Measurements from ENCODE around the gene KCNK2.

KCNK2 gene, protein sequence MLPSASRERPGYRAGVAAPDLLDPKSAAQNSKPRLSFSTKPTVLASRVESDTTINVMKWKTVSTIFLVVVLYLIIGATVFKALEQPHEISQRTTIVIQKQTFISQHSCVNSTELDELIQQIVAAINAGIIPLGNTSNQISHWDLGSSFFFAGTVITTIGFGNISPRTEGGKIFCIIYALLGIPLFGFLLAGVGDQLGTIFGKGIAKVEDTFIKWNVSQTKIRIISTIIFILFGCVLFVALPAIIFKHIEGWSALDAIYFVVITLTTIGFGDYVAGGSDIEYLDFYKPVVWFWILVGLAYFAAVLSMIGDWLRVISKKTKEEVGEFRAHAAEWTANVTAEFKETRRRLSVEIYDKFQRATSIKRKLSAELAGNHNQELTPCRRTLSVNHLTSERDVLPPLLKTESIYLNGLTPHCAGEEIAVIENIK

DNA sequence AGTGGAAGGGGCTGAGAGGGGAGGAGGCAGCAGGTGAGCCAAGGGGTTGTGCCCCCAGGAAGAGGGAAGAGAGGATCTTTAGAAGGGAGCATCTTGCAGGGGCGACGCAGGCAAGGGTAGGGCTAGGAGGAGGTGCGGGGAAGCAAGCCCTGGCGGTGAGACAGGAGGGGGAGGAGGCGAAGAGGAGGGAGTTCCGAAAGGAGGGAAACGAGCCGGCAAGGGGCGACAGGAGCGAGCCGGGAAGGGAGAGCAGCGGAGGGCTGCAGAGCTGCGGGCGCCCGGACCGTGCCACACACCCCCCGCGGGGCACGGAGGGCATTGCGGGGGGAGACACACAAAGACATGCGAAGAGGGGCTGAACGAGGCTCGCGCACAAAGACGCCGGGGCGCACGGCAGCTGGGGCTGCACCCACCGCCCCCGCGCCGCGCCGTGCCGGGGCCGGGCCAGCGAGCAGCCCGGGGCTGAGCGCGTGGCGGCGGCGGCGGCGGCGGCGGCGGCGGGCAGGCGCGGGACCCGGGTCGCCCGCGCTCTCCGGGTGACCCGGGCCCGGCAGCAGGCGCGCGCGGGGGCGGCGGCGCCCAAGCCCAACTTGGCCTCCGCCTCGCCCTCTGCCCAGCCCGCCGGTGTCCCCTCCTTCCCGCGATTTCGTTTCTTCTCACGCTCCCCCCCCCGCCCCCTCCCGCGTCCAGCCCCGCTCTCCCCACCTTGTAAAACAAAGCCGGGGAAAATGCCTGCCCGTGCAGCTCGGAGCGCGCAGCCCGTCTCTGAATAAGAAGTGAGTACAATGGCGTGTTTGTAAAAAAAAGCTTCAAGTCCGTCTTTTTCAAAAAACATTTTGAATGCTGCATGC, at the start of gene KCNK2:
Gene KCNK2, plus strand, starts transcription at position 206 of the 851 bp plus-strand sequence. CDS start 649 bp downstream, outside the sequence.
- no peak for DNase-seq

DNA sequence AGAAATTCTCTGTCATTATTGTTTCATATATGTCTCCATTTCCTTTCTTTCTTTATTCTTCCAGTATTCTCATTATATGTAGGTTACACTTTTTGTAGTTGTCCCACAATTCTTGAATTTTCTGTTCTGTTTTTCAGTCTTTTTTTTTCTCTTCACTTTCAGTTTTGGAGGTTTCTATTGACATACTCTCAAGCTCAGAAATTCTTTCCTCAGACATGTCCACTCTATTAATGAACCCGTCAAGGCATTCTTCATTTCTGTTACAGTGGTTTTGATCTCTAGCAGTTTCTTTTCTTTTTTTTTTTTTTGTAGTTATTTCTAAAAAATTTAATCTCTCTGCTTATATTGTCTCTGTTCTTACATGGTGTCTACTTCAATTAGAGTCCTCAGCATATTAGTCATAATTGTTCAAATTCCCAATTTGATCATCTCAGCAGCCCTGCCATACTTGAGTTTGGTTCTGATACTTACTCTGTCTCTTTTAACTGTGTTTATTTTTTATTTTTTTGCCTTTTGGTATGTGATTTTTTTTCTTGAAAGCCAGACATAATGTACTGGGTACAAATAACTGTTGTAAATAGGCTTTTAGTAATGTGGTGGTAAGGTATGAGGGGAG, 49.5 kb upstream of the KCNK2 start:
- DNase-seq, result no peak

DNA sequence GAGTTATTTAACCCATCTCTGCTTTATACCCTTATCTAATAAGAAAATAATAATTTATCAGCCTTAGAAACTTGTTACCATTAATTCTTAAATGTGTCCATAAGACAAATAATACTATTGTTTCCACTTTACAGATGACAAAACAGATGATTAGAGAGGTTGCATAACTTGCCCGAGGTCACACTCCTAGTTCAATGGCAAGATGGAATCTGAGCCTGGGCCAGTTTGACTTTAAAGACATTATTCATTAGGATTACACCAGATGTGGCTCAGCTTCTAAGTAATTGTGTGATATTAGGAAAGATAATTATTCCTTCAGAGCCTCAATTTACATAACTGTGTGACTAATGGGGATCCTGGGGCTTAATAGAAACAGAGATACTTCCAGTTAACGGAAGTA, 42.3 kb upstream of the KCNK2 start:
- no peak for DNase-seq

DNA sequence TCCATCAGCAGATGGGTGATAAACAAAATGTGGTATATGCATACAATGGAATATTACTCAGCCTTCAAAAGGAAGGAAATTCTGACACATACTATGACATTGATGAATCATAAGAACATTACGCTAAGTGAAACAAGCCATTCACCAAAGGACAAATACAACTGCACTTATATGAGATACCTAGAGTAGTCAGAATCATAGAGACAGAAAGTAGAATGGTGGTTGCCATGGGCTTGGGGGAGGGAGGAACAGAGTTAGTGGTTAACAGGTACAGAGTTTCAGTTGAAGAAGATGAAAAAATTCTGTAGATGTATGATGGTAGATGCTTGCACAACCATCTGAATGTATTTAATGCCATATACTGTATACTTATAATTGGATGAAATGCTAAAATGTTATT, 39.1 kb upstream of the KCNK2 start:
- DNase-seq, result no peak

DNA sequence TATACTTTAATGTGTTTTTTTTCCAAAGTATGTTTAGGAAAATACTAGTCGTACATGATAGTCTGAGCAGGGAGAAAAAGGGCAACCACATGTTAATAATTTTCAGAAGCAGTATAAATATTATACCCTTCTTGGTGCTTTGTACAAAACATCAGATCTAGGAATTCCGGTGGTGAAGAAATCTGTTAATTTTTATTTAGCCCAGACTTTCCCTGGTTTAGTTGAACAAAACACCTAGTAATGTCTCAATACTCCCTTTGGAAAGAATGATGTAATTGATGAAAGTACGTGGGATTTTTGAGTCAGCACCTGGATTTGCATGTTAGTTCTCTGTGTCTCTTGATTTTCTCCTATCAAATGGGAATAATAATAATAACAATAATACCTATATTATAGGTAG, 38.4 kb upstream of the KCNK2 start:
- no peak for DNase-seq

DNA sequence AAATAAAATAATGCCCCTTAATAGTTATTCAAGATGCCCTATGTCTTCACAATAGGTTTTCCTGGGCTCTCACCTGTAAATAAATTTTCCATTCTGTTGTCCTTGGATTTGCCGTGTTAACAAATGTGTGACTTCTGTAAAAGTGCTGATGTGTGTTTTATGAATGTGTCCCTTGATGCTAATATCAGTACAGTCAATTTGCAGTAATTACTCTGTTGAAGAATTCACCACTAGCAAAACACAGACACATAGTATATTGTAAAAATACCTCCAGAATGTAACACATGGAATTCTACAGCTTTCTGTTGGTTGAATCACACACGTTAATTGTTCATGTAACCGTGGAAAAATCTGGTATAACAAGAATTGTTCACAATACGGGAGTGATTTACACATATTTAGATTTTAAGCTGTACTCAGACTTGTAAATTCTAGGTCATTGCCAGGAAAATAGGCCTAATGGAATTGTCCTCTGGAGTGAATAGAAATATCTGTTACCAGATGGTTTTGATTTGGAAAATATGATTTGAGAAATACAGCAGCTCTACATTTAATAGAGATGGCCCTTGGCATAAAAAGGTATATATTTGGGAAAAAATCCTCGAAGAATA, 36.7 kb upstream of the KCNK2 start:
- no peak for DNase-seq

DNA sequence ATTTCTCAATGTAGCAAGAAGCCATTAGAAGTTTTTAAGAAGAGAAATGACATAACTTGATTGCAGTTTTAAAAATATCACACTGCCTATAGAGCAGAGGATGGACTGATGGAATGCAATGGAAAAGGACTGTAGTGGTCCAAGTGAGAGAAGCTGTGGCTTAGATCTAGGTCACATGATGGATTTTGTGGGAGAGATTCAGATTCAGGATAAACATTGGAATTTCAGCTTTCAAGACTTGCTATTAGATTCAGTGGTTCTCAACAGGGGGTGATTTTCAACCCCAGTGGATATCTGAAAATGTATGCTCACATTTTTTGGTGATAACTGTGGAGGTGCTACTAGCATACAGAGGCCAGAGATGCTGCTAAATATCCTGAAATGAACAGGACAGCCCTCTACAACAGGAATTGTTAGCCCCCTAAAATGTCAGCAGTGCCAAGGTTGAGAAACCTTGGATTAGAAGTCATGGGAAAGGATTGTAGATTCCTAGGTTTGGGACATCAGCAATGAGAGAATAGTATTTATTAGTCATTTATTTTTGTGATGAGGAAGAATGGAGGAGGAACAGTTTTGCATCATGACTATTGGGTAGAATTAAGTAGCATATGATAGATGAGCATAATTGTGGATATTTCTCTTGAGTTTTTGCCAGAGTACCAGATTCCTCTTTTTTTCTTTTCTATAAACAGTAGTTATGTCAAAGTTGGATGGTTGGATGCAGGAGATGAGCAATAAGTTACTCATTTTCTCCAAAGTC, 30.1 kb upstream of the KCNK2 start:
- DNase-seq, result no peak

DNA sequence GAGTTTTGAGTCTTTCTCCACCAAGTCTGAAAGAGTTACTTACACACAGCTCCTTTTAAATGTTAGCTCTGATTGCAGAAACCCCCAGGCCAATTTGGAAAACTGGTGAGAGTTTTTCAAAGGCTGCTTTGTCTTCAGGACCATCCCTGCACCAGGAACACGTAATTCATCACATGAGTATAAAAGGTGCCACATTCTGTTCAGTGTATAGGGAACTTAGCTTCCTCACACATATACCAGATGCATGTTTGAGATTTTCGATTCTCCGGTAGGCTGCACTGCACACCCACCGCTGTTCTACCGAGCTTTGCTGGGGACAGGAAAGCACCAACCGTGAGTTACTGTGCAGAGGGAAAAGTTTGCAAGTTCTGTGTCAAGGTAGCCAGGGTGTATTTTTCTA, 28.3 kb upstream of the KCNK2 start:
- DNase-seq, result no peak

DNA sequence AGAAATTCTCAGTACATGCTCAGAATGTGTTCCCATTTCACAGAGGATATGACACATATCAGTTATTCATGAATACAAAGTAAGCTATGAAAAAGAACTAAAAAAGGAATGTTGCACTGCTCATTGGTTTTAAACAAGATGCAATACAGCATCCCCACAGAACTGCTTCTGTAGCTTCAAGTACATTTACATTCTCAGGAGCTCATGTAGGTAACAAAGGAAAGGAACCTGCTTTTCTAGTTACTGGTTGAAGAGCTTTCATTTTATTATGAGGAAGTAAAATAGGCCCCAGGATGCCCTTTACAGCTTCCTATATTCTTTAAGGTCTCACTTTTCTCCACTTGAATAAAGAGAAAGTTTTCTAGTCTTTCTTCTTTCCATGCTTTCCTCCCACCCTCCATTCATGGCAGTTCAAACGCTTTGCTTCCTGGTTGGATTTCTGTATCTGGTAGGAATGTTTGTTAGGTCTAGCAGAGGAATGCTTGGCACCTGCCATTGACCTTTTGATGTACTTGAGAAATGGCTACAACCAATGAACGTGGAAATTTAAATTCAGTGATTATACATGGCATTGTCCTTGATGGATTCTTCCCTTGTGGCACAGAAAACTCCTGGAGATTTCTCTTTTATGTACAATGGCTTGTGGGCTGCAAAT, 27.1 kb upstream of the KCNK2 start:
- no peak for DNase-seq

DNA sequence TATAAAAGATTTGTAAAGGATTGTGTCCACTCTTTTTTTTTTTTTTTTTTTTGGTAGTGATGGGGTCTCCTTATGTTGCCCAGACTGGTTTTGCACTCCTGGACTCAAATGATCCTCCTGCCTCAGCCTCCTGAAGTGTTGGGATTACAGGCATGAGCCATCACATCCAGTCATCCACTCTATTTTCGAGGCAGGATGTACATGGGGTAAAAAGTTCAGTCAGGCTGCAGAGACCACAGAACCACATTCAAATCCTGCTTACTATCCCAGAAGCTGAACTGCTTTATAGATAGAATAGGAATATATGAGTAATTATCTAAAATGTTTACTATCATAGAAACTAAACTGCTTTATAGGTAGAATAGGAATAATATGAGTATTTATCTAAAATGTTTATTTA, 26.0 kb upstream of the KCNK2 start:
- DNase-seq, result no peak

DNA sequence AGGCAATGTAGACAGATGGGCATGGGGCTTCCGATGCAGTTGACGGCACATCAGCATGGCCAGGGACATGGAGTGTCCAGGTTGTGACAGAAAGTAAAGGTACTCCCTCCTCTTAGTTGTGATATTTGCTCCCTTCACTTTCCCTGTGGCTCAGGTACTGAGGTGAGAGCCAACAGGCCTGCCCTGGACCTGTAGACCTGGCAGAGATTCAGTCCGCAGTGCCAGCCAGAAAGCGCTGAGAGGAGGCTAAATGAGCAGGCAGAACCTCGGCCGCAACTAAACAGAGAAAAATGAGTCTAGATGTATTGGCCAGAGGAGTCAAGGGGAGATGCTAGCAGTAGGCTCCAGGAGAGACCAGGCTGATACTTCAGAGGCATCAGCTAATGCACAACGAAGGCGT, 22.6 kb upstream of the KCNK2 start:
- no peak for DNase-seq

DNA sequence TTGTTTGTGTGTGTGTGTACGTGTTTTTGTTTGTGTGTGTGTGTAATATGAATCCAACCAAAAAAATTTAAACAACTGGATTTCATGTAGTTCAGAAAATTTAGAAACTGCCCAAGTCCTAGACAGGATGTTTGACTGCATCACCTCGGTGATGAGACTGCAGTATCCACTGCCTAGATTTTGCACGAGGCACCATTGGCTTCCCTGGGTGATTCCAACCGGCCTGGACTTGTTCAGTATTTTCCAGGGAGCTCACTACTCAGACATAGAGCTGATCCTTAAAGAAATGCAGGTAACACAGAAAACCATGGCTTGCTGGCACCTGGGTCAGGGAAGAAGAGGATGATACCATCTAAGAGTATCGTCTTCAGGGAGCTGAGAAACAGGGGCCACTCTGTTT, 18.2 kb upstream of the KCNK2 start:
- DNase-seq, result no peak

DNA sequence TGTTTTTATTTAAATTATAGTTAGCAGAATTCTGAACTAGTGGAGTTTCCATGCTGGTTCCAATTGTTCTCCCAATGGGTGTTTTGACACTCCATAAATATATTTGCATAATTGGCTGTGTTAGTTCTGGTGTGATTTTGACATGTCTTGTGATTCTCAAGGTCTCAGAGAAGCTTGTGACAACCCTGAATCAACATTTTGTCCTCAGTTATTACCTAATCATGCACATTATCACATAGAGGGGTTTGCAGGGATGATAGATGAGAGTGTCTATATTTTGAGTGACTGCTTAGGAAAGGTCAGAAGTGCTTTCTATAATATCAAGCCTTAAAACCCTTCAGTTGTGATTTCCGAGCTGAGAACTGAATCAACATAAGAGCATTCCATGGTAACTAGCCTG, 11.5 kb upstream of the KCNK2 start:
- DNase-seq, result no peak

DNA sequence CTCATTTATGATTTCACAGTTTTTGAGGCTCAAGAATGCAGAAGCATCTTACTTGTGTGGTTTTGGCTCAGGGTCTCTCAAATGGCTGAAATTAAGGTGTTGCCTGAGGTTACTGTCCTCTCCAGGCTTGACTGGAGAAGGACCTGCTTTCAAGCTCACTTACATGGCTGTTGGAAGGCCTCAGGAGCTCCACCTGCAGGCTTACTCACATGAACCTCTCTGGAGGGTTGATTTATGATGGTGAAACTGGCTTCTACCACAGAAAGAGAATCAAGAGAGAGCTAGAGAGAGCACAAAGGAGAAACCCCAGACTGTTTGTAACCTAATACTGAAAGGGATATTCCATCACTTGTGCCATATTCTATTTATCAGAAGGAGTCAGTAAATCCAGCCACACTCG, 6.2 kb upstream of the KCNK2 start:
- DNase-seq, result no peak

DNA sequence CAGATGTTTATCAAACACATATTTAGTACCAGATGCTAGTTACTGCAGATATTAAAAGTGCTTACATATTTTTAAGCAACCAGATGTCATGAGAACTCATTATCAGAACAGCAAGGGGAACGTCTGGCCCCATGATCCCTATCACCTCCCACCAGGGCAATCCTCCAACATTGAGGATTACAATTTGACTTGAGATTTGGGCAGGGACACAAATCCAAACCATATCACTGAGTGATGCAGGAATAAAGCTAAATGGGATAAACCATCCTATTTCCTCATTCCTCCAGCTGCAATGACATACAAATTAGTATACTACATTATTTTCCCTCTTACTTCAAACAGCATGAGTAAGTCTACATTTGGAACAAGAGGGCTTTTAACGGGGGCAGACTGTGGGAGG, 3.1 kb upstream of the KCNK2 start:
- DNase-seq, result no peak

DNA sequence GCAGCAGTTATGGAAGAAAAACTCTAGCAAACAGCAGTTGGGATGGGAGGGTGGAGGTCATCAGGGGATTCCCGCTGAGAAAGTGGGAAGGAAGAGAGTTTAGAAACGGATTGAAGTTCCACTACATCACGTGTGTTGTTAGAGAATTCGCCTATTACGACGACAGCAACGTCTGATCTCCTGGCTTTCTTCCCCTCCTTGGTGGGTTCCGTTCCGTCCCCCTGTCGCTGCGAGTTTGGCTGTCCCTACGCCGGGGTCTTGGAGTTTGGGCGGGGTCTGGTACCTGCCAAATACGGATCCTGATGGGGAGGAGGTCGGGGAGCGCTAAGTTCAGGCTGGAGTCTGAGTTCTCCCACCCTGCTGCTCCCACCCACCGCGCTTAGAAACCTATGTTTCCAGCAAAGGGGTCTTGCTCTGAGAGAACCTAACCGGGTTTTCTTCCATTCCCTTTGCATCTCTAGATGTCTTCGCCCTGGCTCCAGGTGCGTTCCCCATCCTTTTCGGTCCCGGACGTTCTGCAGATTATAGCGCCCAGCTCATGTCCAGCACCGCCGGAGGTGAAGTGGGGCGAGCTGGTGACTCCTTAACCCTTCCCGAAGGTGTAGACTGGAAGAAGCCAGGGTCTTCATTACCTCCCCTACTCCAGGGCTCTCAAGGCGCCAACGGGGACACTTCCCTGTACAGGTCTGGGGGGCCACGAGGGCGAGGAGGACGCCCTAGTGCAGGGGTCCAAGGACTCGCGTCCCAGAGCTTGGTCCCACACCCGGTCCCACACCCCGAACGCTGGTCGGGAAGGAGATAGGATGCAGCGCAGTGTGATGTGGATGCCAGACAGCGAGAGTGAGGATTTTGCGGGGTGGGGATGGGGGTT, 641 bp upstream of the KCNK2 start:
- DNase-seq, result no peak

DNA sequence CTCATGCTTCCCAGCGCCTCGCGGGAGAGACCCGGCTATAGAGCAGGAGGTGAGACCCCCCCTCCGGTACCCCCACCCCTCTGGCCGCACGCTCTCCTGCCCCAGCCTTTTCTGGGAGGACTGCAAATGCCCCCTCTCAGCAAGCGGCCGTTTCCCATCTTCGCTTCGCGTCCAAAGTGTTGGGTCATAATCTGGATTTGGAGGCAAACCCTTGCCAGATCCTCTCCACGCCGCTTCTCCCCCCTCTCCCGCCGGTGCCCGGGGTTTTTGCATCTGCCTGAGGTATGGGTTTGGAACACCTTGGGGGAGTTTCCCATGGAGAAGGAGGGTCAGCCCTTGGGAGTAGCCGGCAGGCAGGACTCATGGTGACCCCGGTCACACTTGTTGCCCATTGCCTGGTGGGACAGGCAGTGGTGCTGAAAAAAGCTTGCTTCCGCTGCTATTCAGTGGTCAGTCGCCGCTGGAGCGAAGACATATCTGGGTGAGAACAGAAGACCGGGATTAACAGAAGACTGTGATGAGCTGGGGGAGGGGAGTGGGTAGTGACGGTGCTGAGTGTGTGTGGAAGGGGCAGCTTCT, 935 bp downstream of the KCNK2 start:
- DNase-seq, result no peak

DNA sequence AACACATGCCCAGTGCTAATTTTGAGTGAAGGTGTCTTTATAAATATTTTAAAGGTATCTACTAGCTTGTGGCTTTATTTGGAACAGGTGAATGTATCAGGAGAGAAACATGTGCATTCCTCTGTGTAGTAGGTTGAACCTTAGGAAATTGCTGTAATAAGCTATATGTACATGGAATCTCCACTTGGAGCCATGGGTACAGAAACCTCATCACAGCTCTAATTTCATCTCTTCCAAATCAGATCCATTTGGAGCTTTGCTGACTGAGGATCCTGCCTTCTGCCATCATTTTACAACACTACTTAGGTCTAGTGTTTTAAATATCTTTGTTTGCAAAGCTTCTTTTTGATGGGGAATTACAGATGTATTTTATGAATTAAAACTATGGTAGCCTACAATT, 2.1 kb downstream of the KCNK2 start:
- no peak for DNase-seq

DNA sequence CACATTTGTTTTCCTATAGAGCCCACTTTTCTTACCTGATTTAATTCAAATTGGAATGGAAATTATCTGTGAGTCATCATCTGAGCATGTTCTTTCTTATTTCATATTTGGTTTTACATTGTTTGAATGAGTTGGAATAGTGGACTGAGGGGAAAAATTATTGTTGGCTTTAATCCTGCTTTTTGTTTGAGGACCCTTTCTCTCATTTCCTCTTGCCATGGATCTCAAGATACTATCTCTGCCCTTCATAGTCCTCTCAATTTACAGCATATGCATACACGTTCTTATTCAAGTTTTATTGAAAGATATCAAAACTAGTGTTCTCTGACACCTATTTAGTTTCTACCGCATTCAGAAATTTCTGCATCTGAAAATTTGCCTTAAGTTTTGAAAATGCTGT, 5.1 kb downstream of the KCNK2 start:
- no peak for DNase-seq

DNA sequence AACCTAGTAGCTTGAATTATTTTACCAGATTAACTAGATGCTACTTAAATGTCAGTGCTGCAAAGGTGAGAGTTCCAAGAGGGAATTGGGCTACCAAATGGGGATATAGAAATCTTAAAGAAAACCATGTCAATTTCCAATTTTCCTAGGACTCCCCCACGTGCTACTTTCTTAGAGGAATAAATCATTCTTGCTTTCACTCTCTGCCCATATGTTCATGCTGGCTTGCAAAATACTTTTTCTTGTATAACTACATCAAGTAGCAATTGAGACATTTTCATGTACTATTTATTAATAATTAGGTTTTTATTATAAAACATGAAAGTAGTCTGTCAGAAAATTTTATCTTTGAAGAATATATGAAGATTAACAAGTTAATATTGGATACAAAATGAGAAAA, 11.8 kb downstream of the KCNK2 start:
- DNase-seq, result no peak

DNA sequence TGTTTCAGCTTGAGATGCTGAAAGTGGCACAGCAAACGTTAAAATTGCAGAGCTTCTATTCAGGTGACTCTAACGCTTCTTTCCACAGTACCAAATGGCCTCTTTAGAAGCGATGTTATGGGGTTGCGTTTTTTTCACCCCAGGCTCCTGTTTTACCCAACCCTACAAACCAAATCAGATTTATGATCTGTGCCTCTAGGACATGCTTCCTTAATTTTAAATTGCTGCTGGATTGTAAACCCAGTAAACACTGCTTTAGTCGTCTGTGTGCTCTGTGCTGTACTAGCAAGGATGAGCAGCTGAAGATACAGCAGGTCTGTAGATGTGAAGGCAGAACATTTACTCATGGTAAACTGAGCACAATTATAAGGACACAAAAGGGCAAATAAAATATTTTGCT, 13.0 kb downstream of the KCNK2 start:
- DNase-seq, result no peak
